ENCODE data around the gene BICRA.
A peak's percentile ranks its signal among the peaks of the same experiment; 100 is the strongest.

Gene BICRA

DNA sequence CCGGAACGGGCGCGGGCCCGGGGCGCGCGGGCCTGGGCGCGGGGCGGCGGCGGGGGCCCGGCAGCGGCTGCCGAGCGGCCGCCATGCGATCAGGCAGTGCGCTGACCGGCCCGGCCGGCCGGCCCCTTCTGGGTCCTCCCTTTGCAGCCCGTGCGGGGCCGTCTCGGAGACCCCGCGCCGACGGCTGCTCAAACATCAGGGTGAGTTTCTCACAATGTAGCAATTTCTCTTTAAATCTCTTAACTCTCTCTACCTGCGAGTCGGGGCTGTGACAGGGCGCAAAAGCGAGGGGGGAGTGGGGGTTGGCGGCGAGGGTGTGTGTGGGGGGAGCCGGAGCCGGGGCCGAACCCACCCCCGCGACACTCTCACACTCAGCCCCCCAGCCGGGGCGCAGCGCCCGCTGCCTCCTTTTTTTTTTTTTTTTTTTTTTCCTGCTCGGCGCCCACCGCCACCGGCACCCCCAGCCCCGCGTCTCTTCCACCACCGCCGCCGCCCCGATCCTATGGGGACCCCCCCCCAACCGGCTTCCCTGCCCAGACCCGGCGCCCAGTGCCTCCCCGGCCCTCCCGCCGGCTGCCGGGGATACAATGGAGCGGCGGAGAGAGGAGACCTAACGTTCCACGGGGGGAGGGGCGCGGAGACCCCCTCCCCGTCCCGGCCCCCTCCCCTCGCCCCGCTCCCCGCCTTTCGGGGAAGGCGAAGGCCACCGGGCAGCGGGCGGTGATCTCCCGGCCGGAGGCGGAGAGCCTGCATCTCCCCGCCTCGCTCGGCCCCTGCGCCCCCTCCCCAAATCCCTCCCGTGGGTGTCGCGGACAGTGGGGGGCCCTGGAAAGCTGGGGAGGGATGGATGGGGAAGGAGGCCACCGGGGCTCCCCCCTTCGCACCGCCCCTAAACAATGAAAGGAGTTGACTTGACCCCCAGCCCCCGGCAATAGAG is at the start of gene BICRA:
Gene BICRA (plus strand): TSS at position 166 of the 937 bp plus-strand sequence. CDS start 64,441 bp downstream, outside the sequence.
- DNase-seq (ENCODE audit: low read depth) = no peak
- H3K4me3 ChIP-seq (ENCODE audit: low read depth, low read length) = peak within 1 kb of the TSS; percentile 73
- TF ChIP-seq, protein P1, sequence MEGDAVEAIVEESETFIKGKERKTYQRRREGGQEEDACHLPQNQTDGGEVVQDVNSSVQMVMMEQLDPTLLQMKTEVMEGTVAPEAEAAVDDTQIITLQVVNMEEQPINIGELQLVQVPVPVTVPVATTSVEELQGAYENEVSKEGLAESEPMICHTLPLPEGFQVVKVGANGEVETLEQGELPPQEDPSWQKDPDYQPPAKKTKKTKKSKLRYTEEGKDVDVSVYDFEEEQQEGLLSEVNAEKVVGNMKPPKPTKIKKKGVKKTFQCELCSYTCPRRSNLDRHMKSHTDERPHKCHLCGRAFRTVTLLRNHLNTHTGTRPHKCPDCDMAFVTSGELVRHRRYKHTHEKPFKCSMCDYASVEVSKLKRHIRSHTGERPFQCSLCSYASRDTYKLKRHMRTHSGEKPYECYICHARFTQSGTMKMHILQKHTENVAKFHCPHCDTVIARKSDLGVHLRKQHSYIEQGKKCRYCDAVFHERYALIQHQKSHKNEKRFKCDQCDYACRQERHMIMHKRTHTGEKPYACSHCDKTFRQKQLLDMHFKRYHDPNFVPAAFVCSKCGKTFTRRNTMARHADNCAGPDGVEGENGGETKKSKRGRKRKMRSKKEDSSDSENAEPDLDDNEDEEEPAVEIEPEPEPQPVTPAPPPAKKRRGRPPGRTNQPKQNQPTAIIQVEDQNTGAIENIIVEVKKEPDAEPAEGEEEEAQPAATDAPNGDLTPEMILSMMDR (IDR thresholded peaks at IDR 0.05; ENCODE audit: control insufficient read depth, extremely low read depth, insufficient read depth) = no peak

DNA sequence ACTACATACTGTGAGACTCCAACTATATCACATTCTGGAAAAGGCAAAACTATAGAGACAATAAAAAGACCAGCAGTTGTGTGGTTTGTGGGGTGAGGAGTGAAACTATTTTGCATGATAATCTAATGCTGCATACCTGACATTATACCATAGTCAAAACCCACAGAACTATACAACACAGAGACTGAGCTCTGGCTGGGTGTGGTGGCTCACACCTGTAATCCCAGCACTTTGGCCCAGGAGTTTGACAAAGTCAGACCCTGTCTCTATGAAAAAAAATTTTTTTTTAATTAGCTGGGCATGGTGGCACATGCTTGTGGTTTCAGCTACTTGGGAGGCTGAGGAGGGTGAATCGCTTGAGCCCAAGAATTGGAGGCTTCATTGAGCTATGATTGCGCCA is 47.9 kb upstream of the BICRA start:
- no peak for DNase-seq (ENCODE audit: low read depth)
- no peak overlapping the region for H3K4me3 ChIP-seq (ENCODE audit: low read depth, low read length)
- TF ChIP-seq, protein P1 (IDR thresholded peaks at IDR 0.05; ENCODE audit: control insufficient read depth, extremely low read depth, insufficient read depth) = no peak

GRCh38 chr19:47561440-47562057 is 47.4 kb upstream of the BICRA start:
- DNase-seq (ENCODE audit: low read depth) = no peak
- no peak overlapping the region for H3K4me3 ChIP-seq (ENCODE audit: low read depth, low read length)
- TF ChIP-seq, protein P1 (IDR thresholded peaks at IDR 0.05; ENCODE audit: control insufficient read depth, extremely low read depth, insufficient read depth) = no peak

DNA sequence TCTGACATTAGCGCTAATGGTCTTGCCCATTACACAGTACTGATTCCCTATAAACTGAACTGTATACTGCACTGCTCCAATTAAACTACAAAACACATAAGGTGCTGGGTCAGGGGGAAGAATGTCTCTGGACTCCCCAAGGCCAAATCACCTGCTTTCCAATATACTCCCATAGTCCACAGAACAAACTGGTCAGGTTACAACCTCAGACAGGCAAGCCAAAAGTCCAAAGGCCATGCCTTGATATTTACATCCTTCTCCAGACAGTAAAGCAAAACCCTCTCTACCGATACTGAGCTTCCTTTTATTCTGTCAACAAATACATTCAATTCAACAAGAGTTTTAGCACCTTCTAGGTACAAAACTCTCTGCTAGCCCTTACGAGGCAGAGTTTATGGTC is 44.9 kb upstream of the BICRA start:
- TF ChIP-seq, protein P1 (IDR thresholded peaks at IDR 0.05; ENCODE audit: control insufficient read depth, extremely low read depth, insufficient read depth) = no peak
- H3K4me3 ChIP-seq (ENCODE audit: low read depth, low read length) = no peak overlapping the region
- DNase-seq (ENCODE audit: low read depth) = no peak

DNA sequence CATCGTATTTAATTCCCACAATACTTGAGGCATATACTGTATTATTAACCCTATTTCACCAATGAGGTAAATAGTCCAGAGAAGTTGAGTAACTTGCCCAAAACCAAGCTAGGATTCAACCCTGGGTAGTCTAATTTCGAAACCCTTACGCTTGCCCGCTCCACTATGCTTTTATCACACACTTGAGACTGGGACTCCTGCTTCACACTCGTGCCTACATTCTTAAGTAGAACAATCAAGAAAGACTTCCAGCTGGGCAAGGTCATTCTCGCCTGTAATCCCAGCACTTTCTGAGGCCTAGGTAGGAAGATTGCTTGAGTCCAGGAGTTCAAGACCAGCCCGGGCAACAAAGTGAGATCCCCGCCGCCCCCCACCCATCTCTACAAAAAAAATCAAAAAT is 39.6 kb upstream of the BICRA start:
- TF ChIP-seq, protein P1 (IDR thresholded peaks at IDR 0.05; ENCODE audit: control insufficient read depth, extremely low read depth, insufficient read depth) = no peak
- no peak for DNase-seq (ENCODE audit: low read depth)
- H3K4me3 ChIP-seq (ENCODE audit: low read depth, low read length) = no peak overlapping the region

- TF ChIP-seq, protein P1 (IDR thresholded peaks at IDR 0.05; ENCODE audit: control insufficient read depth, extremely low read depth, insufficient read depth) = no peak
- DNase-seq (ENCODE audit: low read depth) = no peak
- no peak overlapping the region for H3K4me3 ChIP-seq (ENCODE audit: low read depth, low read length)
Observed at GRCh38 chr19:47572635-47573034, 36.3 kb upstream of the BICRA start.

All from LNCaP clone FGC (cell line).